ENCODE data around the gene ACSL5.

The ACSL5 gene

GRCh38 chr10:112351146-112351545 lies 22.8 kb upstream of the ACSL5 start:
- H3K27ac ChIP-seq (ENCODE audit: low read length) = no peak overlapping the region
- H3K36me3 ChIP-seq (replicated peaks; ENCODE audit: low read depth, low read length) = no peaks in the 10 kb centered on the region
- H3K79me2 ChIP-seq (ENCODE audit: low read length) = no peaks in the 10 kb centered on the region
- TF ChIP-seq CTCF (IDR thresholded peaks at IDR 0.05; ENCODE audit: low read depth, low read length) = no peak
- TF ChIP-seq EZH2phosphoT487 (IDR thresholded peaks at IDR 0.05; ENCODE audit: low read depth) = no peak
- no peaks in the 10 kb centered on the region for H3K27me3 ChIP-seq (ENCODE audit: low read depth, low read length)
- no peak overlapping the region for H3K9ac ChIP-seq (ENCODE audit: low read length)
- H3K4me1 ChIP-seq (ENCODE audit: low read length) = no peaks in the 10 kb centered on the region
- no peak overlapping the region for H3K4me2 ChIP-seq (ENCODE audit: low read length)
- H4K20me1 ChIP-seq (ENCODE audit: insufficient read depth, low read length) = no peaks in the 10 kb centered on the region
- H3K4me3 ChIP-seq (ENCODE audit: low read length) = no peak overlapping the region
- no peak overlapping the region for H2AFZ ChIP-seq (ENCODE audit: low read depth, low read length)
- H3K9me3 ChIP-seq (ENCODE audit: insufficient read depth, low read length) = no peaks in the 10 kb centered on the region

- TF ChIP-seq CTCF (IDR thresholded peaks at IDR 0.05; ENCODE audit: low read depth, low read length) = no peak
- TF ChIP-seq EZH2phosphoT487 (IDR thresholded peaks at IDR 0.05; ENCODE audit: low read depth) = no peak
- H3K36me3 ChIP-seq (replicated peaks; ENCODE audit: low read depth, low read length) = no peaks in the 10 kb centered on the region
- no peaks in the 10 kb centered on the region for H3K9me3 ChIP-seq (ENCODE audit: insufficient read depth, low read length)
- no peaks in the 10 kb centered on the region for H3K79me2 ChIP-seq (ENCODE audit: low read length)
- no peak overlapping the region for H3K9ac ChIP-seq (ENCODE audit: low read length)
- no peaks in the 10 kb centered on the region for H4K20me1 ChIP-seq (ENCODE audit: insufficient read depth, low read length)
- H3K27me3 ChIP-seq (ENCODE audit: low read depth, low read length) = no peaks in the 10 kb centered on the region
- no peak overlapping the region for H2AFZ ChIP-seq (ENCODE audit: low read depth, low read length)
- H3K27ac ChIP-seq (ENCODE audit: low read length) = no peak overlapping the region
- H3K4me2 ChIP-seq (ENCODE audit: low read length) = no peak overlapping the region
- H3K4me1 ChIP-seq (ENCODE audit: low read length) = no peaks in the 10 kb centered on the region
- H3K4me3 ChIP-seq (ENCODE audit: low read length) = no peak overlapping the region
Observed at GRCh38 chr10:112352044-112352443, 21.9 kb upstream of the ACSL5 start.

- H3K27ac ChIP-seq (ENCODE audit: low read length) = no peak overlapping the region
- H3K4me3 ChIP-seq (ENCODE audit: low read length) = no peak overlapping the region
- no peaks in the 10 kb centered on the region for H3K79me2 ChIP-seq (ENCODE audit: low read length)
- H3K27me3 ChIP-seq (ENCODE audit: low read depth, low read length) = no peaks in the 10 kb centered on the region
- no peak overlapping the region for H2AFZ ChIP-seq (ENCODE audit: low read depth, low read length)
- H3K4me1 ChIP-seq (ENCODE audit: low read length) = no peaks in the 10 kb centered on the region
- H3K9ac ChIP-seq (ENCODE audit: low read length) = no peak overlapping the region
- H3K36me3 ChIP-seq (replicated peaks; ENCODE audit: low read depth, low read length) = no peaks in the 10 kb centered on the region
- H3K9me3 ChIP-seq (ENCODE audit: insufficient read depth, low read length) = no peaks in the 10 kb centered on the region
- TF ChIP-seq CTCF (IDR thresholded peaks at IDR 0.05; ENCODE audit: low read depth, low read length) (no peak), EZH2phosphoT487 (IDR thresholded peaks at IDR 0.05; ENCODE audit: low read depth) (no peak)
- no peaks in the 10 kb centered on the region for H4K20me1 ChIP-seq (ENCODE audit: insufficient read depth, low read length)
- no peak overlapping the region for H3K4me2 ChIP-seq (ENCODE audit: low read length)
Observed at GRCh38 chr10:112353046-112353445, 20.9 kb upstream of the ACSL5 start.

GRCh38 chr10:112356686-112357085 lies 17.2 kb upstream of the ACSL5 start:
- H3K4me1 ChIP-seq (ENCODE audit: low read length) = no peaks in the 10 kb centered on the region
- no peaks in the 10 kb centered on the region for H3K27me3 ChIP-seq (ENCODE audit: low read depth, low read length)
- H3K4me2 ChIP-seq (ENCODE audit: low read length) = no peak overlapping the region
- TF ChIP-seq EZH2phosphoT487 (IDR thresholded peaks at IDR 0.05; ENCODE audit: low read depth) (no peak), CTCF (IDR thresholded peaks at IDR 0.05; ENCODE audit: low read depth, low read length) (no peak)
- H3K79me2 ChIP-seq (ENCODE audit: low read length) = no peaks in the 10 kb centered on the region
- H2AFZ ChIP-seq (ENCODE audit: low read depth, low read length) = no peak overlapping the region
- H3K9me3 ChIP-seq (ENCODE audit: insufficient read depth, low read length) = no peaks in the 10 kb centered on the region
- H4K20me1 ChIP-seq (ENCODE audit: insufficient read depth, low read length) = no peaks in the 10 kb centered on the region
- no peak overlapping the region for H3K4me3 ChIP-seq (ENCODE audit: low read length)
- no peaks in the 10 kb centered on the region for H3K36me3 ChIP-seq (replicated peaks; ENCODE audit: low read depth, low read length)
- H3K9ac ChIP-seq (ENCODE audit: low read length) = no peak overlapping the region
- no peak overlapping the region for H3K27ac ChIP-seq (ENCODE audit: low read length)

Measured in OCI-LY3 (cell line).